Measurements from ENCODE around the gene FAM120A. TPM values are rescaled to one million over a fixed set of nuclear protein-coding genes. Genes with fewer than 3 reads are reported as not detected.

The FAM120A gene
- total RNA-seq, 1 experiment from 2014 or later = 89.6 TPM

- BruUV-seq (replicated peaks) = no TSS peak
- H3K27ac ChIP-seq (ENCODE audit: low read length) = no peak overlapping the region
- H3K27me3 ChIP-seq (ENCODE audit: low read length) = no peaks in the 10 kb centered on the region
- H3F3A ChIP-seq (ENCODE audit: low read length, unreplicated experiment) = no peaks in the 10 kb centered on the region
- DNase-seq (no peak), ATAC-seq (no peak)
- H3K4me2 ChIP-seq (ENCODE audit: low read length) = no peak overlapping the region
- no peak overlapping the region for H3K4me3 ChIP-seq (ENCODE audit: low read length)
- peaks cover 12% of the 10 kb centered on the region for H3K4me1 ChIP-seq (ENCODE audit: insufficient read depth, low read length)
- H3K36me3 ChIP-seq (ENCODE audit: low read depth, low read length) = no peaks in the 10 kb centered on the region; the same call in 1 of the 2 replicates
- POLR2A ChIA-PET (ENCODE audit: unreplicated experiment) = no interaction called here
- no peak overlapping the region for H2AFZ ChIP-seq (ENCODE audit: low read length)
- peaks cover 73% of the 10 kb centered on the region for H3K79me2 ChIP-seq (ENCODE audit: low read length)
- H3K9ac ChIP-seq (ENCODE audit: low read length) = no peak overlapping the region
- CTCF ChIA-PET = no interaction called here
- H4K20me1 ChIP-seq (ENCODE audit: low read length) = no peaks in the 10 kb centered on the region
- intact Hi-C loops (cut with micrococcal nuclease) = no loop called here
- no peaks in the 10 kb centered on the region for H3K9me3 ChIP-seq (ENCODE audit: low read length)
- no peaks in the 10 kb centered on the region for H3K9me2 ChIP-seq (replicated peaks; ENCODE audit: low read length)
- no peak for TF ChIP-seq EZH2phosphoT487 (IDR thresholded peaks at IDR 0.05; ENCODE audit: borderline replicate concordance, low read length)
- no peak for TF ChIP-seq EZH2 (IDR thresholded peaks at IDR 0.05; ENCODE audit: low read length, unreplicated experiment)
- TF ChIP-seq CTCF (conservative IDR thresholded peaks at IDR 0.05; ENCODE audit: low read depth, low read length) = no peak
These were observed 127.4 kb downstream of the FAM120A start for GRCh38 chr9:93578844-93579243.

GRCh38 chr9:93579711-93580516 is 128.4 kb downstream of the FAM120A start:
- ATAC-seq (no peak), DNase-seq (no peak)
- no peak overlapping the region for H3K4me2 ChIP-seq (ENCODE audit: low read length)
- POLR2A ChIA-PET (ENCODE audit: unreplicated experiment) = no interaction called here
- no peak overlapping the region for H2AFZ ChIP-seq (ENCODE audit: low read length)
- no peaks in the 10 kb centered on the region for H4K20me1 ChIP-seq (ENCODE audit: low read length)
- intact Hi-C loops (cut with micrococcal nuclease) = no loop called here
- peaks cover 83% of the 10 kb centered on the region for H3K79me2 ChIP-seq (ENCODE audit: low read length)
- TF ChIP-seq EZH2phosphoT487 (IDR thresholded peaks at IDR 0.05; ENCODE audit: borderline replicate concordance, low read length) (no peak), EZH2 (IDR thresholded peaks at IDR 0.05; ENCODE audit: low read length, unreplicated experiment) (no peak), CTCF (conservative IDR thresholded peaks at IDR 0.05; ENCODE audit: low read depth, low read length) (no peak)
- no peak overlapping the region for H3K27ac ChIP-seq (ENCODE audit: low read length)
- no peak overlapping the region for H3K4me3 ChIP-seq (ENCODE audit: low read length)
- CTCF ChIA-PET = no interaction called here
- peaks cover 7% of the 10 kb centered on the region; the same call in 1 of the 2 replicates for H3K36me3 ChIP-seq (ENCODE audit: low read depth, low read length)
- H3K27me3 ChIP-seq (ENCODE audit: low read length) = no peaks in the 10 kb centered on the region
- no peaks in the 10 kb centered on the region for H3K9me2 ChIP-seq (replicated peaks; ENCODE audit: low read length)
- H3F3A ChIP-seq (ENCODE audit: low read length, unreplicated experiment) = no peaks in the 10 kb centered on the region
- no TSS peak for BruUV-seq (replicated peaks)
- no peak overlapping the region for H3K9ac ChIP-seq (ENCODE audit: low read length)
- peaks cover 12% of the 10 kb centered on the region for H3K4me1 ChIP-seq (ENCODE audit: insufficient read depth, low read length)
- H3K9me3 ChIP-seq (ENCODE audit: low read length) = 0 out of 2 replicates have a peak, but pooled peaks cover 6% of the 10 kb centered on the region

Data from PC-3 (cell line).